HG02884 (cell line): ENCODE results near the gene CDH13.

ENCODE experiments used
- ATAC-seq: cut with Tn5 transposase; IDR thresholded peaks from one replicate; pipeline ENCODE4 v1.9.1; 2021; ENCODE audit warnings: mild to moderate bottlenecking, moderate library complexity; ENCODE audit not compliant: unreplicated experiment

The CDH13 gene

DNA sequence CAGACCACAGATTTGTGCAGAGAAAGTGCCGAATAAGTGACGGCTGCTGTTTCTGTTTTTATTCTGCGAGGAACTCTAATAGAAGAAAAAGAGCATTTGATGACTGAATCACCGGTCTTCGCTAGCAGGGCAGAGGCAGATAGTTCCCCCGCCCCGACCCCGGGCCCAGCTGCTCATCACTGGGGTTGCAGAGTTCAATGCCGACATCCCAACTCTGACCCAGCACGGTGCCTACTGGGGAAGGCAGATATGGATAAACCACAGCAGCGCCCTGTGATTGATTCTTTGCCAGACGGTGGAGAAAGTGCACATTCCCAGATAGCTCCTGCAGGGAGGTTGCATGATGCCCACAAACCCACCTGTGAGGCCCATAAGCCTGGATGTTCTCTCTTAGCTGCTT, 823.1 kb downstream of the CDH13 start:
- ATAC-seq, result no peak

DNA sequence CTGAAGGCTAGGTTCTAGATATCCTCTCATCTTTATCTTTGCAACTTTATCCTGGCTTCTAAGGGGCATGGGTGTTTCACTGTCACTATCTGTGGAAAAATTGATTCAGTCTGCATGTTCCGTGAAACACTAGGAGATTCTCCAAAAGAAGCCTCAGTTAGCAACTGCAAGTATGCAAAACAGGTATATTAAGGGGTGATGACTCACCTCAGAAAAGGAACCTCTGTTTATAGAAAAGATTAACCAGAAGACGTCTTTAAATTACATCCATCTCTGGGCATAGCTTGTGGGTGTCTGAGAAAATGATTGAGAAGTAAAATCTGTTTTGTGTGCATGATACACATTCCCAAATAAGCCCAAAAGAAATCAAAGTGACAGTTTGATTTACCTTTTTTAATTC, 827.2 kb downstream of the CDH13 start:
- peak; percentile 44 for ATAC-seq

DNA sequence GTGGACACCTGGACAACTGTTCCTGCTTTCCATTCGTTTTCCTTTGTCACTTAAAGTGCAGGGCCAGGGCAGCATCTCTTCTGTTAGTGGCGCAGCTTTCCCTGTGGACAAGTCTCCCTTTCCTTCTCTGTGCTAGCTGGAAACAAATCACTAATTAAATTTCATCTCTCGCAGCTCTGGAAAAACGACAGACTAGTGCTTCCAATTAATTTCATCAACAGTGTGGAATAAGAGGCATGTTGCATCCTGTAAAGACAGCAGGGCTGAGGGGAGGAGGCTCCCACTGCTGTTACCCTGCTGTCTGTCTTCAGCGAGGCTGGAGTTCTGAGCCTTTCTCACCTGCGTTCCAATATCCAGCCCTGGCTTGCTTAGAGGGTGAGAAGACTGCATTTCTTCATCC, 828.9 kb downstream of the CDH13 start:
- ATAC-seq, result no peak

DNA sequence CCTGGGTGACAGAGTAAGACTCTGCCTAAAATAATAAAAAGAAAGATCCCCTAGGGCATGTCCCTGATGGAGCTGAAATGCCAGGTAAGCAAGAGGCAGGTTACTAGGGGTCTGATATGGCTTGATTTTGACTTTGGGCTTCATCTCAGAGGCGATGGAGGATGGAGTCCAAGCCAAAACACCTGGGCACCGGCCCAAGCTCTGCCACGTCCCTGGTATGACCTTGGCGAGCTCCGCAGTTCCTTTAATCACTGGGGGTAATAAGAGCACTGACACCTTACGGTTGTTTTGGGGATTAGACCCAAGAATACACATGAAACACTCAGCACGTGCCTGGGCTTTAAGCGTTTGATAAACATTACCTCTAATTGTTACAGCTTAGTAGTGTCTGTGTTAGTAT, 830.2 kb downstream of the CDH13 start:
- no peak for ATAC-seq

DNA sequence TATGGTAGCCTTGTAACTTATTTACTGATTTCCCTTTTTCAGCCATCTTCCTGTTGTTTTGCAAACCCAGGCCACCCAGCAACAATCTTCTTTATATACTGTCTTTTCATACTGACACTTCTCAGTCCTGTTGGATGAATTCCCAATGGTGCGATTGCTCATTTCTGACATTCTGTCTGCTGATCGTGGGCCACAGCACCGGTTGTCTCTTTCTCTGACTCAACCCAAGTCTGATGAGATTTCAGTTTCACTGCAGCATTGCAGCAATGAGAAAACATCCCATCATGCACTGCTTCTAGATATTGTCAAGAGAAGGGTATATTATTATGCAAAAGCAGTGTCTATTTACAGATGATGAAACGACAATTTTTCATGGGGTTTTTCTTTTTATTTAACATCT, 831.8 kb downstream of the CDH13 start:
- ATAC-seq, result peak; percentile 92

DNA sequence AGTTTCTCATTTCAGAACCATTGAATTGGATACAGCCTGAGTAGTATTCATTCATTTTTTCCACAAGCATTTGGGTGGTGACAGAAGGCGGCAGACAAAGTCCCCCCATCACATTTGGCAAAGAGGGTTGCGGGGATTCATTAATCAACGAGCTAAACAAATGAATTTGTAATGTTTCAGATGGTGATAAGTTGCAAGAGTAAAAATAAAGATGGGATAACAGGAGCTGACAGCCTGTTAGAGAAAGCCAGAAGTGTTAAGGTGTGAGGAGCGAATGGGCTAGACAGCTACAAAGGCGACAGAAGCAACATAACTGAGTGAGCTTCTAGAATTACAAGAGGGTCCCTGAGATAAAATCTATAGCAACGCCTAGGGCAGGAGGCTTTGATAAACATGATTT, 838.2 kb downstream of the CDH13 start:
- ATAC-seq, result no peak

DNA sequence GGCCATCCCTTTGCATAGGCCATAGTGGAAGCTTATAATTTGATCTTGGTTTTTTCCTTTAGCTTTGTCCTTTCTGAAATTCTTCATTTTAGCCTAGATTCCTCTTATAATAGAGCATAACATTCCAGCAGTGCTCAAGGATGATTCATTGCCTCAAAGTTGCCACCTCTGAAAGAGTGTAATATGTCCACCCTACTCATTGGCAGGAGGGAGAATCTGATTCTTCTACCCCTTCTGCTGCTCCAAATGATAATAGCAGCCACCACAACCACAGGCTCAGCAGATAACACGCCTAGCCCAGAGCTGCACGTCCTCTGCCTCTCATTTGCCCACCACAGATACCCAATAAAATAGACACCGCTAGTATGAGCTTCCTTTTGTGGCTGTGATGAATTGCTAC, 843.6 kb downstream of the CDH13 start:
- ATAC-seq, result no peak

DNA sequence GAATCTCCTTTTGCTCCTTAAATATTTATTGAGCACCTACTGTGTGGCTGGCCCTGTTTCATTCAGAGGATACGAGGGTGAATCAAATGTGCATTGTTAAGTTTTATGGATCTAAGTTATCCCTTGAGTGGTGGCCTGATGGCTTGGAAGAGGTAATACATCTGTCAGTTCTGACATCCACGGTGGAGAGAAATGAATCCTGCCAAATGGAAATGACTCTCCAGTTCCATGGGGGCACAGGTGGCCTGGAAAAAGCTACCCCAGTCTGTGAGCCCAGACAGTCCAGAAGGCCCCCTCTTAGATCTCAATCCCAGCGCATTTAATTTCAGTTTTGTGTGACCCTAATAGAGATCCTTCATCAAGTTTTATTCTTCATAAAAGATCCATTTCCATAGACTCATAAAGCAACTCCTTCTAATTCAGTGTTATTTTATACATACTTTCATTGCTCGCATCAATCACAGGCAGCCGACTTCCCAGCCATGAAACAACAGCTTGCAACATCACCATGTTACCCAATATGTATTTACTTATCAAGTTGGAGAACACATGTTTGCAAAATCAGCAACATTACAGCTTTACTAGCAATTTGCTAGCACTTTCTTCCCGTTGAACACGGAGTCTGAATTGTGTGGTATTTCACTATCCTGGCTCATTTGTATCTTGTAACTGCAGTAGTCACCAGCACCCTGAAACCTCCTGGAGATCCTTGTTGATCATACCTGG, 846.2 kb downstream of the CDH13 start:
- no peak for ATAC-seq

DNA sequence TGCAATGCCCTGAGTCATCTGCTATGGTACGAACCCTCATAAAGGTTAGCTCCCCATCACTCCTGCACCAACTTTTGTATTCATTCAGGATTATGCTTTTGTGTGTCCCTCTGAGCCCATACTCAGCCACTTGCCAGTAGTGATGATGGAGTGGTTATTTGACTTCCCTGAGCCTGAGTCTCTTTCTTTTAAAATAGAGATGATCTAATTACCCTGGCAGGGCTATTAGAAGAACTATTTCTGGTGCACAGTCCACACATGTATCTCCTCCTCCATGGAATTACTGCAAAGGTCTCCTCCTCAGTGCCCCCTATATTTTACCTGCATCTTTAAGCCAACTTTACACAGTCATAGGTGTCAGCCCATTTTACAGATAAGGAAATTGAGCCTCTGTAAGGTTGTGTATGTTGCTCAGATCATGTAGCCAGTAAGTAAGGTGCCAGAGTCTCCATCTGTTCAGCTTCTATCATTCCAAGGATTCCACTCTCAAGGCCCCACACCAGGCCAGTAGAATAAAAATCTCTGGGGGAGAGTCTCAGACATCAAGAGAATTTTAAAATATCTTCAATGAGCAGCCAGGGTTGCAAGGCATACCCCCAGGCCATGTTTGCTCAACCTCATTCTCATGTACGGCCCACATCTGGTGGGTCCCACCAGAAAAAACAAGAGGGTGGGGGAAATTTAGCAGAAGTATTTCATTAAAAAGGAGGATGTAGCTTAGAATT, 847.3 kb downstream of the CDH13 start:
- ATAC-seq, result no peak

DNA sequence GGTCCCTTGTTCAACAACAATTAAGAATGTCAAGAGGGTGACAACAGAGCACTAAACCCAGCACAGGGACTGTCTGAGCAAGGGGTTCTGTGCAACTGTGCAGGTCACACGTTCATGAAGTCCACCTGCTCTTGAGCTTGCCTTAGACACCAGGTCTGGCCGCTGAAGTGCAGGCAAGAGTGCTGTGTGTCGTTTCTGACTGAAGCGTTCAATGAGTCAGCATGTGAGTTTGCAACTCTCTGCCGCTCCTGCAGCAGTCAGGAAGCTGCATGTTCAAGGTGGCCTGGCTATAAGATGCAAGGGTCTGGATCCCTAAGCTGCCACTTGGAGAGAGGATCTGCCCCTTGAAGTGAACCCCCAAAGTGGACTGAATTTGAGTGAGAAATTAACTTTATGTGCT, 848.3 kb downstream of the CDH13 start:
- no peak for ATAC-seq

DNA sequence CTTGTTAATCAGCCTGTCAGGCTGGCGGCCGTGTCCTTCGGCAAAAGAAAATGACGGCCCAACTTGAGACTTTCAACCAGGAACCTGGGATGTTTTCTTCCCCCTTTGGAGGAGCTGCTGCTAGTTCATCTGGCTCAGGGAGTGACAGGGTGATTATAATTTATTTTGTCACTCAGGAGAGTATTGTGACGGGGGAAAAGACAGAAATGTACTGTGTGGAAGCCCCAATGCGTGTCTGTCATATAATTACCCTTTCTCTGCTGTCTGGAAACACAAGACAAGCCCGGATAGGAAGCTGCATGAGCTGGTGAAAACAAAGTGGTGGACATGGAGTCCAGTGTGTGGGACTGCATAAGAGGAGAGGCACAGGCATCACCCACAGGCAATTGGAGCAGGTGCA, 854.8 kb downstream of the CDH13 start:
- no peak for ATAC-seq

DNA sequence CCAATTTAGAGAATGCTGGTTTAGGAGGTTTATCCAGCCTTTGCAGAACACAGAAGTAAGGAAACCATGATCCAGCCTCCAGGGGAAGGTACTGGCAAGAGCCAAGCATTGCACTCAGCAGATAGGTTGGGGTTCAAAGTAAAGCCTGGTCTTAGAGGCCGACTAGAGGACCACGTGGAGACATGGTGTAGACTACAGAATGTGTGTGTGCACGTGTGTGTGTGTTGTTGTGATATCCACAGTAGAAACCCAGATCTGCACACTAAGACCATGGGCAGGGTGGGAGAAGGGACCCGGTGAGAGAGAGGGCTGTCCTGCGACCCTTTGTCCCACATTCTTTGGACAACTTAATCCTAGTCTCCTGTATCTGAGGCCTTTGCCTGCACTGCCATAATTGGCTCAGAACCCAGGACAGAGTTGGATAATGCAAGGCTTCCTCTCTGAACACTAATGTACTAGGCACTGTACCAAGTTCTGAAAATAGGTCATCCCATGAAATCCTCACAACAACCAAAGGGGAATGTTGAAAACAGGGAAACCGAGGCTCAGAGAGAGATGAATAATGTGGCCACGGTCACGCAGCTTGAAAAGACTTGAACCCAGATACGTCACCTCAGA, 855.9 kb downstream of the CDH13 start:
- ATAC-seq, result no peak

DNA sequence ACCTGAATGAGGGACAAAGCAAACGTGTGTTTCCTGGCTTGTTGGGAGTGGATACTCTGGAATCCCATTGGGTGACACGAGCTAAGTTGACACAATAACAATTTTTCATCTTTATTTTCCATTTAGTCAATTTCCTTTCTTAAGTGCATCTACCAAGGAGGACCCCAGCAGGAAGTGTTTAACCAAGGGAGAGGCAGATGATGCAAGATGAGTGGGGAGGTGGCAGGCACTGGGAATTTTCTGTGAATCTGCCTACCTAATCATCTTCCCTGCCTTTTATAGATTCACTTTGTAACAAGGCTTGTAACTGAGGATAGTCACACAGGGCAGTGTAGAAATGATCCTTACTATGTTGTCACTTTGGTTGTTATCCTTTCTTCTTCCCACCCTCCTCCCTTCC, 863.3 kb downstream of the CDH13 start:
- no peak for ATAC-seq

DNA sequence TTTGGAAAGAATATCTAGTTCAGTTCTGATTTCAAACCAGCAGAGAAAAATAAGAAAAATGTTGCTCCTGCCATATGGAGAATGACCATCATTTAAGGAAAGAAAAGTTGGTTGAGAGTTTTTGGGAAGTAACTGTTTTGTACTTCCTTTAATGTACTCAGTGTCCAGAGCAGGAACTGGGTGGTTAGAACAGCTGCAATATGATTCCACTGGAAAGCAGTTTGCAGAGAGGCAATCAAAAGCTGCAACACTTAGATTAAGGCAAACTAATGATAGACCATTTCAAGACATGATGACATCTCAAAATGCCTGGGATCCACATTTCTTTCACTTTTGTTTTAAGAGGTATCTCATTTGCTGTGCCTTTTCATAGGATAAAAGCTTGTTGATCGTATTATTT, 867.7 kb downstream of the CDH13 start:
- no peak for ATAC-seq

DNA sequence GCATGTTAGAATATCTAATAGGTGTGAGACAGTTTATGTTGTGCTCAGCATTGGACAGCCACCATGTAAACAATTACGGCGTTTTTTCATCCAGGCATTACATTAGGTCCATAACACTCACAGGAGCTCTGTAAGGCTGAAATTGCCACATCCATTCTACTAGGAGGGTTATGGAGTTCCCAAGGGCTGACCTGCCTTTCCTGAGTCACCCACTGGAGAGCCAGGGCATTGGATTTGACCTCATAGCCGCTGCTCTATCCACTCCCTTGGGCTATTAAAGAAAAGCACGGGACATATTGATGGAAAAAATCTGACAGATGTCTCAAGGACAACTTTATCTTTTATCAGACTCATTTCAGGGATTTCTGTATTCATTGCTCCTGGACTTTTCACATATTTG, 874.7 kb downstream of the CDH13 start:
- no peak for ATAC-seq

DNA sequence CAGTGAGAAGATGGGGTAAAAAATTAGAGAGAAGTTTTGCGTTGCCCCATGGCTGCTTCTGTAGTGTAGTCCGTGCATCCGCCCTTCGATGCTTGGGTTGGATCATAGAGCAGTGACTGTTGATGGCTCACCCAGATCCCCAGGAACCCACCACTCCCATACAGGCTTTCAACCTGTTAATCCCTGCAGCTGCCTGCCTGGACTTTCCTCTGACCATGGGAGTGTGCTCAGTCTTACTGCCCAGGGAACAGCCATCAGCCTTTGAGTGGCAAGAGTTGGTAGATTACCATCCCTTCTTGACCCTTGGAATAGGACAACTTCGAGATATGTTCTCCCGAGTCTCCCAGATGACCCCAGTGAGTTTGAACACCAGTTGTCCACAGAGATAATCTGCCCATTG, 881.5 kb downstream of the CDH13 start:
- ATAC-seq, result no peak

DNA sequence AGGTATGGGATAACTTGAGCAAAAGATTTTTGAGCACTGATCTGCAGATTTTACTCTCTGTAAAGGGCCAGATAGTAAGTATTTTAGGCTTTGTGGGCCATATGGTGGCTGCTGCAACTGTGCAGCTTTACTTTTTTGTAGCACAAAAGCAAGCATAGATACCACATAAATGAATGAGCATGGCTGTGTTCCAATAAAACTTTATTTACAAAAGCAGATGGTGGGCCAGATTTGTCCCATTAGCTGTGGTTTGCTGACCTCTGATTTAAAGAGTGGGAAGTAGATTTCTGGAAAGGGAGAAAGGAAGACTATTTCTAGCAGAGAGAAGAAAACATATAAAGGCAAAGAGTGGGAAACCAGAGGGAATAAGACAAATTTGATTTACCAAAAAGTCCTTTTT, 882.5 kb downstream of the CDH13 start:
- no peak for ATAC-seq

DNA sequence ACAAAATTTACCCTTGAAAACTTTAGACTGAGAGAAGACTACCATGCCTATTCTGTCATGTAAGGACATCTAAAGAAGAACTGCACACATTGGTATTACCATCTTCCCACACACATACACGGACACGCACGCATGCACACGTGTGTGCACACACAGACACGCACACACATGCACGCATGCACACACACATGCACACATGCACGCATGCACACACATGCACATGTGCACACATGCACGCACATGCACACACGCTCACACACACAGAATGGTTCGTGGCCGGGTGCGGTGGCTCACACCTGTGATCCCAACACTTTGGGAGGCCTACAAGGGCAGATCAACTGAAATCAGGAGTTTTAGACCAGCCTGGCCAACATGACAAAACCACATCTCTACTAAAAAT, 884.1 kb downstream of the CDH13 start:
- no peak for ATAC-seq

DNA sequence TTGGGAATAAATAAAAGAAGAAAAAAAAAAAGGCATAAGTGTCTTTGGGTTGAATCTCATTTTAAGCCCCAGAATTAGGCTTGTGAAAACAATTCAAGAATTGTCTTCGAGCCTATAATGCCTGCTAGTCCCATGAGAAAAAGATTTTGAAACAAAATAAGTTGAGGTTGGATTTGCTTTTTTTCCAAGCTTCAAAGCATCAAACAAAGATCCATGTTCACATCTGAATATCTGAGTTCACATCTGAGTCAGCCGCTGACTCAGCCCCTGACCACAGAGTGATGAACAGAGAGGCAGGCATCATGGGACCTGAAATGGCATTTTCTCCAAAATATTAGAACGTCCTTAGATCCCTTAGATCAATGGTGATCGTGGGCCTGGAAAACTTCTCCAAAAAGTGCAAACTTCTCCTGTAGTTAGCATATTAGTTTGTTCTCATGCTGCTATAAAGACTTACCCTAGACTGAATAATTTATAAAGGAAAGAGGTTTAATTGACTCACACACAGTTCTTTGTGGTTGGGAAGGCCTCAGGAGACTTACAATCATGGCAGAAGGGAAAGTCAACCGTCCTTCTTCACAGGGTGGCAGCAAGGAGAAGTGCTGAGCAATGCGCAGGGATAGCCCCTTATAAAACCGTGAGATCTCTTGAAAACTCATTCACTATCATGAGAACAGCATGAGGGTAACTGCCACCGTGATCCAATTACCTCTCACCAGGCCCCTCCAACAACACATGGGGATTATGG, 886.4 kb downstream of the CDH13 start:
- ATAC-seq, result no peak

DNA sequence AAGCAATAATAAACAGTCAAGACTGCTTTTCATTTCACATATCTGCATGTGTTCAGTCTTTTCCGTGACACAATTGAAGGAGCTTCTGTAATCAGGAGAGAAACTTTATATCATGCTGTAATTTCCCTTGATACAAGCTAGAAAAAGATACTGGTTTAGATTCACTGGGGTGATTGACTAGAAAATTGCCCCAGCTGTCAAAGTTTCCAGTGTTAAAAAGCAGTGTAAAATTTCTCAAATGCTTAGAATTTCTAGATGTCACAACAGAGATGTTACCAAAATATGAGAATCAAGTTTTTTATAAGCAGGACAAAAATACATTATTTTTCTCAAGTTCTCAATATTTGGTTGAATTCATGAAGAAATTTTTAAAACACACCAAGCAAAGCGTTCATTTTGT, 888.6 kb downstream of the CDH13 start:
- ATAC-seq, result no peak

DNA sequence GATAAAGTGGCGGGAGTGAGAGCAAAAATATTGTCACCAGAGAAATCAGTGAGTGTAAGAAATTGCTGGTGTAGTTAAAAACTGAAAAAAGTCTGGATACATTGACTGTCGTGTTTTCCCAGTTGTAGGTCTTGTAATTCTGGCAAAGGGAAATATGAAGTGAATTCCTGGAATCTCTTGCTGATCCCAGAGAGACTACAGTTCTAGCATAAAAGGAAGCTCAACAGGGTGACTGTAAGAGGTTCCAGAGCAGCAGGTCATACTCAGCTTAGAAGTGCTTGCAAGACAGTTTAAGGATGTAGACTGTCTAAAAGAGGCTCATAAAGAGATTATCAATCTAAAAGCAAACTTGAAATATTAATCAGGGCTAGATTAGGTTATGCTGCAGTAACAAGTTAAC, 890.2 kb downstream of the CDH13 start:
- no peak for ATAC-seq

DNA sequence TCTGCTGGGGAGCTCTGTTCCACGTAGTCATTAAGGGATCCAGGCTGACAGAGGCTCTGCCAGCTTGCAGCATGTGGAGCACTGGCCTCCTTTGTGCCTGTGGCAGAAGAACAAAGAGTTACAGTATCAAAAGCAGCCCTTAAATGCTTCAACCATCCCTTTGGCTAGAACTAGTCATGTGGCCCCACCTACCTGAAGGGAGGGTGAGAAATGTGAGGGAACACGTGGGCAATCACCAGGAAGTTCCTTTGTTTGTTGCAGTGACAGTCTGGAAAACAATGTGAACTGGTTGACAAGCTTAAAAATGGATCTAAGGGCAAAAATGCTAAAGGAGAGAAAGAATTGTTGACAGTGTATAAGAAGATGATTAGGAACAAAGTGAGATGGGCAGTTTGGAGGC, 890.6 kb downstream of the CDH13 start:
- no peak for ATAC-seq
